ENCODE measurements around the gene TMED8. TPM values are rescaled to one million over a fixed set of nuclear protein-coding genes. Genes with fewer than 3 reads are reported as not detected.

TMED8 gene
- total RNA-seq, 1 experiment from 2014 or later: 42.6 TPM

DNA sequence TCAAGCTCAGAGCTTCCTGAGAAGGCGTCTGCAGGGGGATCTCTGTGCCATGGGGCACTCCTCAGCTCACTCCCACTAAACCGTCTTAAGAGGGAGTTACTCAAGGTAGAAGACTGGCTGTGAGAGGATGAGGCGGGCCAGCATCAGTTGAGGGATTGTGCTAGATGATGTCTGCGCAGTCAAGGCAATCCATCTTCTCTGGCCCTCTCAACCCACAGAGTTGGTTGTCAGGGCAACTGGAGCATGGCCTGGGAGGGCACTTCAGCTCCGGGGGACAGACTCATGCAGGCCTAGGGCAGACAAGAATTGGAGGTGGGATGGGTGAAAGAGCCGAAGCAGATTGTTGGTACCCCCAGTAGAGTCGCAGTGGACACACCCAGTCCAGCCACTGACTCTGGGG lies 47.0 kb downstream of the TMED8 start:
- POLR2A ChIA-PET (ENCODE audit: unreplicated experiment): no interaction called here
- no peaks in the 10 kb centered on the region for H4K20me1 ChIP-seq (ENCODE audit: insufficient read depth)
- H3K79me2 ChIP-seq (ENCODE audit: low read depth): no peaks in the 10 kb centered on the region
- H3K27me3 ChIP-seq (ENCODE audit: insufficient read depth, low read depth): no peaks in the 10 kb centered on the region
- no peak for TF ChIP-seq CTCF (conservative IDR thresholded peaks at IDR 0.05)
- intact Hi-C loops (cut with micrococcal nuclease; ENCODE audit: unreplicated experiment): no loop called here
- no peaks in the 10 kb centered on the region for H3K36me3 ChIP-seq (ENCODE audit: low read depth)
- CTCF ChIA-PET: no interaction called here
- no peak overlapping the region for H3K4me3 ChIP-seq
- H3K4me2 ChIP-seq: no peak overlapping the region
- no TSS peak for BruUV-seq (replicated peaks)
- no peak overlapping the region for H2AFZ ChIP-seq
- H3F3A ChIP-seq (ENCODE audit: insufficient read depth, low read depth): 0 out of 2 replicates have a peak, but pooled peaks cover 3% of the 10 kb centered on the region
- H3K27ac ChIP-seq: no peak overlapping the region
- H3K9me3 ChIP-seq (ENCODE audit: insufficient read depth, low read depth): no peaks in the 10 kb centered on the region
- H3K4me1 ChIP-seq (replicated peaks; ENCODE audit: insufficient read depth): no peaks in the 10 kb centered on the region
- no peak for DNase-seq
- no peaks in the 10 kb centered on the region for H3K9me2 ChIP-seq (ENCODE audit: insufficient read depth)

GRCh38 chr14:77327111-77327510 lies 49.8 kb downstream of the TMED8 start:
- H3K9me3 ChIP-seq (ENCODE audit: insufficient read depth, low read depth): no peaks in the 10 kb centered on the region
- H3K4me3 ChIP-seq: no peak overlapping the region
- ChIA-PET CTCF (no interaction called here), POLR2A (ENCODE audit: unreplicated experiment) (no interaction called here)
- H3K36me3 ChIP-seq (ENCODE audit: low read depth): no peaks in the 10 kb centered on the region
- H3K79me2 ChIP-seq (ENCODE audit: low read depth): peaks cover 9% of the 10 kb centered on the region
- intact Hi-C loops (cut with micrococcal nuclease; ENCODE audit: unreplicated experiment): no loop called here
- no peak overlapping the region for H2AFZ ChIP-seq
- no peak overlapping the region for H3K27ac ChIP-seq
- DNase-seq: no peak
- H3K4me2 ChIP-seq: no peak overlapping the region
- BruUV-seq (replicated peaks): no TSS peak
- no peaks in the 10 kb centered on the region for H3F3A ChIP-seq (ENCODE audit: insufficient read depth, low read depth)
- no peaks in the 10 kb centered on the region for H3K9me2 ChIP-seq (ENCODE audit: insufficient read depth)
- H3K27me3 ChIP-seq (ENCODE audit: insufficient read depth, low read depth): no peaks in the 10 kb centered on the region
- H3K4me1 ChIP-seq (replicated peaks; ENCODE audit: insufficient read depth): peaks cover 5% of the 10 kb centered on the region
- no peaks in the 10 kb centered on the region for H4K20me1 ChIP-seq (ENCODE audit: insufficient read depth)
- no peak for TF ChIP-seq EZH2 (IDR thresholded peaks at IDR 0.05; ENCODE audit: low read depth)
- no peak for TF ChIP-seq CTCF (conservative IDR thresholded peaks at IDR 0.05)

DNA sequence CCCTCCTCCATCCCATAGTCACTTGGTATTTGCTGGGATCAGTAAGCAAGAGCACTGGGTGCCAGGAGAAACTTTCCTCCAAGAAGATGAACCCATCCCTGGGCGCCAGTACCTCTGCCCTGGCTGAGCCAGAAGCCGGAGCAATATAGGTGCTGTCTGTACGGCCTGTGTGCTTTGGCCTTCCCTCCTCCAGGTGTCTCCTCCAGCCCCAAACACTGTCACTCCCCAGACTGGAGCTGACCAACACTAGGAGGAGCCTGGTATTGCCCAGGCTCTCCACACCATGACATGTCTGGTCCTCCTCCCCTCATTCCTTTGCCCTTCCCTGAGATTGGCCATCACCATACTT lies 51.2 kb downstream of the TMED8 start:
- peaks cover 8% of the 10 kb centered on the region for H3K4me1 ChIP-seq (replicated peaks; ENCODE audit: insufficient read depth)
- POLR2A ChIA-PET (ENCODE audit: unreplicated experiment): interaction anchor here (0.6 kb wide), 1 partner anchor 450 kb away, joined by 3 read pairs; no protein-coding TSS in a partner anchor
- DNase-seq: no peak
- no peaks in the 10 kb centered on the region for H3F3A ChIP-seq (ENCODE audit: insufficient read depth, low read depth)
- H3K4me3 ChIP-seq: no peak overlapping the region
- no peaks in the 10 kb centered on the region for H3K27me3 ChIP-seq (ENCODE audit: insufficient read depth, low read depth)
- no TSS peak for BruUV-seq (replicated peaks)
- no peaks in the 10 kb centered on the region for H3K9me3 ChIP-seq (ENCODE audit: insufficient read depth, low read depth)
- intact Hi-C loops (cut with micrococcal nuclease; ENCODE audit: unreplicated experiment): no loop called here
- H3K36me3 ChIP-seq (ENCODE audit: low read depth): no peaks in the 10 kb centered on the region
- TF ChIP-seq CTCF (conservative IDR thresholded peaks at IDR 0.05) (peak; percentile 25; the same call in 1 of the 2 replicates), EZH2 (IDR thresholded peaks at IDR 0.05; ENCODE audit: low read depth) (no peak)
- peaks cover 12% of the 10 kb centered on the region for H3K79me2 ChIP-seq (ENCODE audit: low read depth)
- CTCF ChIA-PET: interaction anchor here (0.6 kb wide), 1 partner anchor 174 kb away, joined by 3 read pairs; no protein-coding TSS in a partner anchor
- no peak overlapping the region for H3K4me2 ChIP-seq
- no peaks in the 10 kb centered on the region for H3K9me2 ChIP-seq (ENCODE audit: insufficient read depth)
- no peak overlapping the region for H2AFZ ChIP-seq
- H4K20me1 ChIP-seq (ENCODE audit: insufficient read depth): no peaks in the 10 kb centered on the region
- H3K27ac ChIP-seq: no peak overlapping the region

All from PC-9 (cell line).